HG03520 (cell line): ENCODE data around the gene FAXDC2.

Source experiments
- ATAC-seq: cut with Tn5 transposase; IDR thresholded peaks from one replicate; pipeline ENCODE4 v1.9.1; 2021; ENCODE audit warnings: mild to moderate bottlenecking, moderate library complexity; ENCODE audit not compliant: unreplicated experiment

Gene FAXDC2

GRCh38 chr5:154801083-154801482, 49.3 kb downstream of the FAXDC2 start:
- no peak for ATAC-seq

- ATAC-seq, result no peak
These were observed 49.8 kb downstream of the FAXDC2 start for GRCh38 chr5:154800582-154800981.

- no peak for ATAC-seq
These were observed 52.6 kb downstream of the FAXDC2 start for GRCh38 chr5:154797762-154798161.

DNA sequence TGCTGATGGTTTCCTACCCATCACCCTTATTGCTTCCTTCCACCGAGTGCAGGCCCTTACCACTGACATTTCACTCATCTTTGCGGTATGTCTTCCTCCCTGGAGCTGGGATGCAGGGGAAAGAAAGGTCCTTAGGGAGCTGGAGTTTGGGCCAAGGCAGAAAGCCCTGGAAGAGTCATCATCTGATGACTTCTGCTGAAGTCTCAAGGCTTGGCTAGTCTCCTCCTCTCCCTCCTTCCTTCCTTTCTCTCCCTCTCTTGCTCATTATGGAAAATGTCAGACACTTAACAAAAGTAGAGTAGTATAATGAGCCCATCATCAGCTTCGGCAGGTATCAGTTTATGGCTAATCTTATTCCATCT, 55.2 kb downstream of the FAXDC2 start:
- ATAC-seq, result no peak

DNA sequence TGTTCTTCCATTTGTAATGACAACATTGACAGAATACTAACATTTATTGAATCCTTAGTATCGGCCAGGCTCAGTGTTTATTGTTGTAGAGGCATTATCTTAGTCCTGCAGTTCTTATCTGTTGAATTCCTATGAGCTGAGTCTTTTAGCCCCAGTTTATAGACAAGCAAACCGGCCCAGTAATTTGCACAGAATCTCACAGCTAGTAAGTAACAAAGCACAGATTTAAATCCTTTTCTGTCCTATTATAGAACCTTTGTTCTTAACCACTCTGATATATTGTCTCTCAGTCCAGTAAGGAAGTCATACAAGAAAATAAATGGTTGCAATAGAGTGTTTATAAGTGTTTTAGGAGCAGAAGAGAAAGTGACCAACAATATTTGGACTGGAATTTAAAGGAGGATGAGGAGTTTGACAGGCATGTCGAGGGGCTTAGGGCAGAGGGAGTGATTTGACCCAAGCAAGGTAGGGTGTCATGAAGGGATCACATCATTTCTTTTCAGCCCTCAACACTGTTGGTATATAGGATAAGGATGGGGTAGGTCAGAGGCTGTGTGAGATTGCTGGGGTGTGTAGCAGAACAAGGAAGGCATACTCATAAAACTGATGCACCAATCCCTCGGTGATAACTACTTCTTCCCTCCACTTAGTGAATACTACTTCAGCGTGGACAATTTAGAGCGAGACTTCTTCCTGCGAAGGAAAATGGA, 55.7 kb downstream of the FAXDC2 start:
- ATAC-seq, result no peak

DNA sequence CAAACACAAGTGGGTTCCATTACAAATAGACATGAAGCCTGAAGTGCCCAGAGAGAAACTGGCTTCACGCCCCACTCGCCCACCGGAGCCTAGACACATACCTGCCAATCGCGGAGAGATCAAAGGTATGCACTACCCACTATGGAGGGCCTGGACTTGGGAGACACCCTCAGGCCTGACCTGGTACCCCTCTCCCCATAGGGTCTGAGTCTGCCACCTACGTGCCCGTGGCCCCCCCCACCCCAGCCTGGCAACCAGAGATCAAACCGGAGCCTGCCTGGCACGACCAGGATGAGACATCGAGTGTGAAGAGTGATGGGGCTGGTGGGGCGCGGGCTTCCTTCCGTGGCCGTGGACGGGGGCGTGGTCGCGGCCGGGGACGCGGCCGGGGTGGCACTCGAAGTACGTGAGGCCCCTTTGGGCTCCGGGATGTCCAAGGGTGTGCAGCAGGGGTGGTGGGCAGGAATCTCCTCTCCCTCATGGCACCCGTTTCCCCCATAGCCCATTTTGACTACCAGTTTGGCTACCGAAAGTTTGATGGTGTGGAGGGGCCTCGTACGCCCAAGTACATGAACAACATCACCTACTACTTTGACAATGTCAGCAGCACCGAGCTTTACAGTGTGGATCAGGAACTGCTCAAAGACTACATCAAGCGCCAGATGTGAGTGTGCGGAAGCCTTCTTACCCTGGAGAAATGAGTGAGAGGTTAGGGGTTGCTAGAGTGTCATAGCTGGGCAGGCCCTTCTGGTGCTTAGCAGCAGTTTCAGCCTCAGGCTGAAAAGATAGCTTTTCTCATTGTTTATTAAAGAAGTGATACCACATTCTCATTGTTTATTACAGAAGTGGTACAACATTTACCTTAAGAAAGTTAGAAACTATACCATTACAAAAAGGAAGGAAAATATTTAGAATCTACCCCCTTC, 56.5 kb downstream of the FAXDC2 start:
- no peak for ATAC-seq

- ATAC-seq, result peak; percentile 71
These were observed 58.9 kb downstream of the FAXDC2 start for GRCh38 chr5:154791535-154791934.

DNA sequence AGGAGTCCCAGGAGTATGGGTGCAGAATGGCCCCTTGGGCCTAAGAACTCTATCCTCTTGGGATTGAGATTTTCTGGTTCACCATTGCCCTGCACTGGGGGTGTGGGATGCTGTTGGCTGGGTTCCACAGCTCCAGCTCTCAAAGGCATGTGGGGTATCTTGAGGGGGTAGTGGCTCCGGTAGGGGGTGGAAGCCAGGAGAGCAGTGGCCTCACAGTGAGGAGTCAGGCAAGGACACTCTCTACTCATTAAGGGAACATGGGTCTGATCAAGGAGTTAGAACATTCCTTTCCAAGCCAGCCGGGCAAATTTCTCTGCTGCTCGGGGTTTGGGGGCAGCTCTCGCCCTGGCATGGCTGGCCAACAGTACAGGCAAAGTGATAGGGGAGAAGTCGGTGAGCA, 62.2 kb downstream of the FAXDC2 start:
- ATAC-seq, result no peak

GRCh38 chr5:154786414-154786813, 64.0 kb downstream of the FAXDC2 start:
- ATAC-seq, result no peak

- no peak for ATAC-seq
These were observed 65.5 kb downstream of the FAXDC2 start for GRCh38 chr5:154784856-154785255.

DNA sequence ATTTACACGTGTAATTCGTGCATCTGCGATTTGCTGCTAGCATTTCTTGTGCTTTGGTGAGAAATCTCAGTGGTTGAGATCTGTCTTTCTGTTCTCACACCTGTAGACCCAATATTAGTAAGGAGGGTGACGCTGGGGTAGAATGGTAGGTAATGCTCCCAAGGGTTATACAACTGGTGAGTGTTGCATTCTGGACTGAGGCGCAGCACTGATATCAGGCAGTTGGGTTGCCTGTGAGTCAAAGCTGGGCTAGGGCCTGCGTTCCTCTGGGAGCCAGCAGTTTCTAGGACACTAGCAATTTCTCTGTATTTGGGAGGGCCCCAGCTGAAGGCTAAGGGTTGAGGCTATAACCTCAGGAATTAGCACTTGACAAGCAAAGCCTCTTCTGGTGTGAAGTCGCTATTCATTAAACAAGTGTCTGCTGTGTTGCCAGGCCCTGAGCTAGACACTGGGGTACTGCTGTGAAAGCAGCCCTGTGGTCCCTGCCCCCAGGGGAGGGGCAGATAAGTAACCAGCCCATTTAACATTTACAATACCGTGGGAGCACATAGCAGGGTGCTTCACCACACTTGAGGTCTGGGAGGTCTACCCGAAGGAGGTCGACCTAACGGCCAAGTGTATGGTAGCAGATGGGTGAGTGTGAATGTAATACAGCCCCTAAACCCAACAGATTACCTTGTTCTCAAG, 66.5 kb downstream of the FAXDC2 start:
- peak; percentile 59 for ATAC-seq

DNA sequence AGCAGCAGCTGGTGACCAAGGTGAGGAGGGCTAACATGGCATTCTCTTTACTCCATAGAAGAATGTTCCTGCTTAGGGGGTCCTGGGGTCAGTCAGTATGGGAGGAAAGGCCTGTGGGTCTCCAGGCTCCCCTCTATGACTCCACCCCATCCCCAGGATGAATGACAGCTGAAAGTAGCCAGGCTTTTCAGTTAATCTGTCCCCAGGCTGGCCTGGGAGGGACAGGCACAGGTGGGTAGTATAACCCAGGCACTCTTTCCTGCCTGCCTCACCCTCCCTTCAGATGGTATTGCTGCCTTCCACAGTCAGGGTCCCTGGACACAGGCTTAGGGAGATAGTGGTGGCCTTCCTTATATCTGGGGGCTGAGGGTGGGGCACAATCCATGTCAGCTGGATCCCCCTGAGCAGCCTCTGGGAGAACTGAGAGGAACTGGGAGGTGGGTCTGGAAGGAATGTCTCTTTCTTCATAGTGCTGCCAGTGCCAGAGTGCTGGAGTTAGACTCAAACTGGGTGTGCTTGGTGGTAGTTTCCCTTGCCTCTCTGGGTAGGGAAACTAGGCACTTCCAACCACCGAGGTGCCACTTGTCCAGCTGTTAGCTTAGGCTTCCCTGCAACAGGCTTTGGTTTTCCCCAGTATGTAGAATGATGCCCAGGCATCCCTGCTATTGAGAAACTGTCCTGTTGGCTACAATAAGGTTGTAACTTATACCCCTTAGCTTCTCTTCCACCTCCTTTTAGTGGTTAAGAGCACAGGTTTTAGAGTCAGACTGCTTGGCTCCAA, 67.4 kb downstream of the FAXDC2 start:
- ATAC-seq, result no peak

DNA sequence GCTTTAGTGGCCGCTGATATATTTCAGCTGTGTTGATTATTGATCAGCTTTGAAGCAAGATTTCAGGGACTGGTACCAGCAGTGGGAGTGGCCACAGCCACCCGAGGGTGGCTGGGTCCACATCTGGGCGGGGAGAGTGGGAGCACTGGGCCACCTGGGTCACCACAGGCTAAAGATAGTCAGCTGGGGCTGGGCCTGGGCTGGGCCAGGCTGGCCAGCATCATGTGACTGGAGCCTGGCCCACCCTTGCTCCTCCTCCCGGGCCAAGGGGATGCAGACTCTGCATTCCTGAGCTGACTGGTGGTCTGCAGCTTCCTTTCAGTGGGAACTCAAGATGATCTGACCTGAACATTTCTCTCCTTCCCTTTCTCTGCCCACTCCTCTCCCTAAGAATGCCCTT, 68.1 kb downstream of the FAXDC2 start:
- ATAC-seq, result no peak

DNA sequence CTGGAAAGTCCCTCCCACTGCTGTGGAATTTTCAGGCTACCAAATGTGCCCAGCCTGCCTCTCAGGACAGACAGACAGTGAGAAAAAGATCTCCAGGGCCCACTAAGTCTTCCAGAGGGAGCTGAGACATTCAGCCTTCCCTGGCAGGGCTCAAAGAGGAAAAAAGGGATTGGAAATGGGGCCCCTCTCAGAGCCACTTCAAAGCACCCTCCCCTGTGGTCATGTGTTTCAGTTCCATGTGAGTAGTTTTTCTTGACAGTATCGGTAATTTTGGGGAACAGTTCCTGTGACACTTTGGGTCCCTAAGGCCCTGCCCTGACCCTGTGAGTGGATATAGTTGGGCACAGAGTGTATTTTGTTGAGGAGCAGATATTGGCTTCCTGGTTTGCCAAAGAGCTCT, 70.3 kb downstream of the FAXDC2 start:
- ATAC-seq, result no peak

- ATAC-seq, result no peak
These were observed 71.3 kb downstream of the FAXDC2 start for GRCh38 chr5:154779105-154779504.

- no peak for ATAC-seq
These were observed 71.9 kb downstream of the FAXDC2 start for GRCh38 chr5:154778534-154778933.

DNA sequence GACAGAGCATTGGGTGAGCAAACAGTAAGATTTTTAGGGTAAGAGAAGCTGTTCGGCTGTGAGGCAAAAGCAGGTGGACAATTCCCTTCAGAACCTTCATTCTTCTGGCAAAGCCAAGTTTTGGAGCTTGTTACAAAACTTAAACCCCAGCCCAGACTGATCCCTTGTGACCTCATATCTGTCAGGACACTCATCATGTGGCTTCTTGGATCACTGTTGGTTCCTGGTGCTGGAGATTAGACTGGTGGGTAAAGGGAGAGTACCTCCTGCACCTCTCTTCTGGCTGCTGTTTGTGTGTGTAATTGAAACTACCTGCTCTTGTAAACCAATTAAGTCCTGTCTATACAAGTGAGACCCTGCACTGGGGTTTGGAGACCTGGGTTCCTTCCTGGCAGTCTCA, 74.2 kb downstream of the FAXDC2 start:
- no peak for ATAC-seq

DNA sequence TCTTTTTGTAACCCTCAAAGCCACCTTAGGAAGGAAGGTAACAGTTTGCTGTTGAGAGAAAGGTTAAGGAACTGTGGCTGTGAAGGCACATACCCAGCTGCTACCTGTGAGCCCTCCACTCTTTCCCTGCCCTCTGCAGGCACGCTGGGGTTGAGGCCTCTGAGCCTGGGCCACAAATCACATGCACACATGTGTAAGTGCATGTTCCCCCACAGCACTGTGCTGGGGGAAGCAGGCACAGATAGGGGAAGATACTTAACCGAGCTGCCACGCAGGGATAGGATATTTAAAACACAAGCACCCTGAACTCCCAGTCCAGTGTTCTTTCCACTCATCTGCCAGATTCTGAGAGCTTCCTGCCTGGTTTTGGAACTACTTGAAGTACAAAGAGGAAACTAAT, 77.1 kb downstream of the FAXDC2 start:
- ATAC-seq, result no peak

- no peak for ATAC-seq
These were observed 79.0 kb downstream of the FAXDC2 start for GRCh38 chr5:154771383-154771901.

DNA sequence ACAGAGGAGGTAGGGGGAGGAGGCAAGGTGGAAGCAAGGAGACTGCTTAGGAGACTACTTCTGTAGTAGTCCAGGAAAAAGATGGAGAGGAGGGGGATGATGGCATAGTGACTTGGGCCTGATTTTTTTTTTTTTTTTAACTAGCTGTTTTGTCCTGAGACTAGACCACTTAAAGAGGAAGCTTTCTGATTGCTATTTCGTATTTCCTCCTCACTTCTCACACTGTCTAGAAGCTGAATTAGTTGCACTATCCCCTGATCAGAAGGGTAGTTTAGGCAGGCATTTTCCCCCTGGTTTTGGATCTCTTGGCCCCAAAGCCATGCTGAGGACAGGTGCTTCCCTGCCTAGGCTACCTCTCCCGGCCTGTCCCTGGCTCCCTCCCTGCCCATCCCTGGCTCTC, 80.3 kb downstream of the FAXDC2 start:
- no peak for ATAC-seq
